Measurements from ENCODE around the gene SRPK3. TPM values are rescaled to one million over a fixed set of nuclear protein-coding genes. Genes with fewer than 3 reads are reported as not detected.
"Not testable (repeated sequence)": the region's sequence is repeated elsewhere in the genome, so short reads cannot be mapped to it uniquely, and the experiment has no call there.

The SRPK3 gene
- polyA plus RNA-seq, 1 donor from 2014 or later, result not detected

DNA sequence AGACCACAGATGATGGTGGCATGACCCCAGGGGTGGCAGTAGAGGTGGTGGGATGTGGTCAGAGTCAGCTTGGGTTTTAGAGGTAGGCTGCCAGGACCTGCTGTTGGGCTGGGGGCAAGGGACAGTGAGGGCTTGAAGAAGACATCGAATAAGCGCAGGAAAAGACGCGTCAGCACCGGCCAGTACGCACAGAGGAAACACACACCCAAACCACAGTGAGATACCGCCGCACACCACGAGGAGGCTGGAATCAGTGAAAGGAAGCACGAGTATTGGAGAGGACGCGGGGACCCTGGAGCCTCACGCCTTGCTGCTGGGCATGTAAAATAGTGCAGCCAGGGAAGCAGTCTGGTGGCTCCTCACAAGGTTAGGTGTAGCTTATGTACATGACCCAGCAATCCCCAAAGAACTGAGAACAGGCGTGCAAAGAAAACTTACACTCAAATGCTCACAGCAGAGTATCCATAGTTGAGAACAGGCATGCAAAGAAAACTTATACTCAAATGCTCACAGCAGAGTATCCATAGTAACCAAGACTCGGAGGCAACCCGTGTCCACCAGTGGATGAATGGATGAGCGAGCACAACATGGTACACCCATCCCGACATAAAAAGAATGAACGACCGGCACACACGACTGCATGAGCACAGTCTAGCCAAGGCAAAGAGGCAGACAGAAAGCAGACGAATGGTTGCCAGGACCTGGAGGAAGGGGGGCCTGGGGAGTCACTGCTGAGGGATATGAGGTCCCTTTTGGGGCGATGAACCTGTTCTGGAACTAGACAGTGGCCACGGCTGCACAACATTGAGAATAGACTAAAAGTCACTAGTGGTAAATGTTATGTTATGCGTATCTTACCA is 36.2 kb downstream of the SRPK3 start (continued):
- no peak for TF ChIP-seq CTCF (IDR thresholded peaks at IDR 0.05; ENCODE audit: poor library complexity, severe bottlenecking)

- not testable (repeated sequence) for H4K20me1 ChIP-seq (ENCODE audit: insufficient read depth); H3K27me3 ChIP-seq (ENCODE audit: insufficient read depth, low read depth, low read length); H3K9me2 ChIP-seq (ENCODE audit: insufficient read depth, low read length); H3K36me3 ChIP-seq (ENCODE audit: insufficient read depth, low read length); H2AFZ ChIP-seq (ENCODE audit: low read depth, low read length); H3K4me2 ChIP-seq (ENCODE audit: low read length); H3K4me3 ChIP-seq (ENCODE audit: low read length); H3F3A ChIP-seq (ENCODE audit: insufficient read depth, low read length, poor library complexity, severe bottlenecking); H3K9me3 ChIP-seq (ENCODE audit: low read length)
- H3K79me2 ChIP-seq (replicated peaks; ENCODE audit: insufficient read depth, low read length), result peaks cover 69% of the 10 kb centered on the region
- H3K27ac ChIP-seq (ENCODE audit: low read length), result peak overlapping the region; percentile 82
- H3K9ac ChIP-seq (ENCODE audit: low read length), result peak overlapping the region; percentile 79
Measured at GRCh38 chrX:153818064-153818463, 37.2 kb downstream of the SRPK3 start.

DNA sequence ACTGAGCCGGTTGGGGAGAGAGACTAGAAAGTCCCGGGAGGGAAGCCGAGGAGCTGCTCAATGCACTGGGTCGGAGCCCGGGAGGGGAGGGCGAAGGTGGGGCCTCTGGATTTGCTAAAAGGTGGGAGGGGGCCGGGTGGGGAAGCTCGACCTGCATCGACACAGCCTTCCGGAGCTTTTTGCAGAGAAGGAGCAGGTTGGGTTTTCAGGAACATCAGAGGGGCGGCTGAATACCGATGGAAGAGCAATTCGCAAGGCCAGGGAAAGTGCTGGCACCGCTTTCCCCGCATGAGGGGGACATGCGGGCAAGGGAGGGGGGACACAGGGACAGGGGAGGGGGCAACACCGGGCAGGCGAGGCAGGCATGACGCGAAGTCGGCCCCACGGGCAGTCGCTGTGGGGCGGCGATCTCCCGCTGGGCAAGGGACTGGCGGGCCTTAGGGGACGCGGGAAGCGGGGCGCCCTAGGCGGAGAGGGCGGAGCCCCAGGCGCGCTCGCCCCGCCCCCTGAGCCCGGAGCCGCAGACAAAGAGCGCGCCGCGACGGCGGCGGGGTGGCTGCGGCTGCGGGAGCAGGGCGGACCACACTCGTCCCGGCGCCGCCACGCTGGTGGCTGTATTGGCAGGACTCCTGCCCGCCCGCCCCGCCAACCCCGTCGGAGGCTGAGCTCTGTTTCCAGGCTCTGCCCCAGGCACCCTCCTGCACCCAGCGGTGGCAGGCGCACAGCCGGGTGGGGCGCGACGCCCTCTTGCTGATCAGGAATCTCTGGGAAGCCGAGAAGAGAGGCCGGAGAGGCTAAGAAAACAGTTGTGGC is 37.9 kb downstream of the SRPK3 start:
- H4K20me1 ChIP-seq (ENCODE audit: insufficient read depth), result no peaks in the 10 kb centered on the region
- H3K27ac ChIP-seq (ENCODE audit: low read length), result peak overlapping the region; percentile 82
- no peak overlapping the region for H2AFZ ChIP-seq (ENCODE audit: low read depth, low read length)
- no peaks in the 10 kb centered on the region for H3K9me3 ChIP-seq (ENCODE audit: low read length)
- TF ChIP-seq EZH2 (IDR thresholded peaks at IDR 0.05; ENCODE audit: borderline replicate concordance, insufficient read depth, low read length, poor library complexity, severe bottlenecking), result no peak
- peak; percentile 22 for TF ChIP-seq EP300 (conservative IDR thresholded peaks at IDR 0.05; ENCODE audit: poor library complexity, severe bottlenecking)
- TF ChIP-seq MXI1 (conservative IDR thresholded peaks at IDR 0.05; ENCODE audit: poor library complexity, severe bottlenecking), result peak; percentile 21
- TF ChIP-seq CTCF (IDR thresholded peaks at IDR 0.05; ENCODE audit: poor library complexity, severe bottlenecking), result no peak
- TF ChIP-seq SMC3 (conservative IDR thresholded peaks at IDR 0.05; ENCODE audit: poor library complexity), result peak; percentile 34
- TF ChIP-seq POLR2AphosphoS5 (IDR thresholded peaks at IDR 0.05), result peak; percentile 69
- peak; percentile 14 for TF ChIP-seq REST (IDR thresholded peaks at IDR 0.05; ENCODE audit: borderline replicate concordance)
- no peak for TF ChIP-seq RAD21 (conservative IDR thresholded peaks at IDR 0.05)
- no peak for TF ChIP-seq TAF1 (IDR thresholded peaks at IDR 0.05; ENCODE audit: low read depth)
- peak overlapping the region; percentile 6 for H3K4me2 ChIP-seq (ENCODE audit: low read length)
- no peaks in the 10 kb centered on the region for H3K27me3 ChIP-seq (ENCODE audit: insufficient read depth, low read depth, low read length)
- no peaks in the 10 kb centered on the region for H3K36me3 ChIP-seq (ENCODE audit: insufficient read depth, low read length)
- H3K9ac ChIP-seq (ENCODE audit: low read length), result peak overlapping the region; percentile 79
- H3F3A ChIP-seq (ENCODE audit: insufficient read depth, low read length, poor library complexity, severe bottlenecking), result no peaks in the 10 kb centered on the region
- H3K79me2 ChIP-seq (replicated peaks; ENCODE audit: insufficient read depth, low read length), result peaks cover 65% of the 10 kb centered on the region
- no peaks in the 10 kb centered on the region for H3K9me2 ChIP-seq (ENCODE audit: insufficient read depth, low read length)
- peak overlapping the region; percentile 62 for H3K4me3 ChIP-seq (ENCODE audit: low read length)
